GM12865 (cell line): Measurements from ENCODE around the gene KPNB1.
A peak's percentile ranks its signal among the peaks of the same experiment; 100 is the strongest.

Experiments
- DNase-seq: peaks from one replicate; pipeline ENCODE4 v3.0.0; 2010; ENCODE audit warnings: low read depth
- H3K4me3 ChIP-seq: 2 replicates; pipeline ENCODE4 v1.5.1; 2011; ENCODE audit warnings: mild to moderate bottlenecking, low read depth, low read length, control low read depth
- CTCF ChIP-seq: IDR thresholded peaks from 2 replicates; pipeline ENCODE4 v1.5.1; 2011; ENCODE audit warnings: low read length, control low read depth, low read depth, inconsistent platforms; ENCODE audit not compliant: insufficient read depth; ENCODE audit errors: missing control alignments

Gene KPNB1

GRCh38 chr17:47650525-47651522 is 1.1 kb downstream of the KPNB1 start:
- peak overlapping the region; percentile 83 for H3K4me3 ChIP-seq
- no peak for TF ChIP-seq CTCF
- peak; percentile 99 for DNase-seq

- no peak for DNase-seq
- TF ChIP-seq CTCF, result no peak
- peak overlapping the region; percentile 74 for H3K4me3 ChIP-seq
Measured at GRCh38 chr17:47651704-47652103, 2.0 kb downstream of the KPNB1 start.

GRCh38 chr17:47652570-47652969 is 2.9 kb downstream of the KPNB1 start:
- H3K4me3 ChIP-seq, result no peak overlapping the region; the same call in 1 of the 2 replicates
- TF ChIP-seq CTCF, result no peak
- no peak for DNase-seq

GRCh38 chr17:47653442-47653841 is 3.7 kb downstream of the KPNB1 start:
- DNase-seq, result no peak
- TF ChIP-seq CTCF, result no peak
- no peak overlapping the region; the same call in 1 of the 2 replicates for H3K4me3 ChIP-seq

- DNase-seq, result no peak
- no peak overlapping the region for H3K4me3 ChIP-seq
- TF ChIP-seq CTCF, result no peak
Measured at GRCh38 chr17:47654991-47655390, 5.3 kb downstream of the KPNB1 start.

- peak overlapping the region; percentile 40 for H3K4me3 ChIP-seq
- no peak for TF ChIP-seq CTCF
- peak; percentile 73 for DNase-seq
Measured at GRCh38 chr17:47660064-47660492, 10.4 kb downstream of the KPNB1 start.
